ENCODE data around the gene NMRK2. TPM values are rescaled to one million over a fixed set of nuclear protein-coding genes. Genes with fewer than 3 reads are reported as not detected.

Gene NMRK2
- total RNA-seq, 4 donors from 2014 or later = 0.67 TPM; not detected in 3

DNA sequence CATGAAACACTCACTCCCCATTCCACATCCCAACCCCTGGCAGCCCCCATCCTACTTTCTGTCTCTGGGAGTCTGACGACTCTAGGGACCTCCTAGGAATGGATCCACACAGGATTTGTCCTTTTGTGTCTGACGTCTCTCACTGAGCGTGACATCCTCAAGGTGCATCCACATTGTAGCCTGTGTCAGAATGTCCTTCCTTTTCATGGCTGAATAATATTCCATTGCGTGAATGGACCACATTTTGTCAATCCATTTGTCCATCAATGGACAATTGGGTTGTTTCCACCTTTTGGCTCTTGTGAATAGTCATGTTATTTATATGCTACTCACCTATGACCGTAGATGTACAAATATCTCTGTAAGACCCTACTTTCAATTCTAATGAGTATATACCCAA is 16.8 kb upstream of the NMRK2 start:
- intact Hi-C loops (cut with DNase I; ENCODE audit: low total_unique reads) = no loop called here
- no peak for TF ChIP-seq POLR2A (IDR thresholded peaks at IDR 0.05)
- TF ChIP-seq, protein P1, sequence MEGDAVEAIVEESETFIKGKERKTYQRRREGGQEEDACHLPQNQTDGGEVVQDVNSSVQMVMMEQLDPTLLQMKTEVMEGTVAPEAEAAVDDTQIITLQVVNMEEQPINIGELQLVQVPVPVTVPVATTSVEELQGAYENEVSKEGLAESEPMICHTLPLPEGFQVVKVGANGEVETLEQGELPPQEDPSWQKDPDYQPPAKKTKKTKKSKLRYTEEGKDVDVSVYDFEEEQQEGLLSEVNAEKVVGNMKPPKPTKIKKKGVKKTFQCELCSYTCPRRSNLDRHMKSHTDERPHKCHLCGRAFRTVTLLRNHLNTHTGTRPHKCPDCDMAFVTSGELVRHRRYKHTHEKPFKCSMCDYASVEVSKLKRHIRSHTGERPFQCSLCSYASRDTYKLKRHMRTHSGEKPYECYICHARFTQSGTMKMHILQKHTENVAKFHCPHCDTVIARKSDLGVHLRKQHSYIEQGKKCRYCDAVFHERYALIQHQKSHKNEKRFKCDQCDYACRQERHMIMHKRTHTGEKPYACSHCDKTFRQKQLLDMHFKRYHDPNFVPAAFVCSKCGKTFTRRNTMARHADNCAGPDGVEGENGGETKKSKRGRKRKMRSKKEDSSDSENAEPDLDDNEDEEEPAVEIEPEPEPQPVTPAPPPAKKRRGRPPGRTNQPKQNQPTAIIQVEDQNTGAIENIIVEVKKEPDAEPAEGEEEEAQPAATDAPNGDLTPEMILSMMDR (IDR thresholded peaks at IDR 0.05) = no peak

DNA sequence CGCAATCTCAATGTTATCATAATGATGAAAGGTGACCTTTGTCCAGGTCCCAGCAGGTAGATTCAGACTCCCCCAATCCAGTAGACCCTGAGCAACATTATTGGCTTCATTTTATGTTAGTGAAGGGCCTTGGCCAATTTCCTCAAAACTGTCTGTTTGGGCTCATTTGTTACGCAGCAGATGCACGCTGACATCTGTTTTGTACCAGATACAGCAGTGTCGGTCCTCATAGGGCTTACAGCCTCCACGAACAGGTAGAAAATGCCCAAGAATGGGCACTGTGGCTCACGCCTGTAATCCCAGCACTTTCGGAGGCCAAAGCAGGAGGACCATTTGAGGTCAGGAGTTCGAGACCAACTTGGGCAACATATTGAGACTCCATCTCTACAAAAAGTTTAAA is 13.1 kb upstream of the NMRK2 start:
- Histone ChIP-seq H3K27me3 (no peaks in the 10 kb centered on the region), H3K4me3 (no peak overlapping the region), H3K9me3 (no peaks in the 10 kb centered on the region), H3K36me3 (no peaks in the 10 kb centered on the region), H3K4me1 (no peaks in the 10 kb centered on the region), H3K27ac (no peak overlapping the region)
- intact Hi-C loops (cut with DNase I; ENCODE audit: low total_unique reads) = no loop called here
- no peak for DNase-seq
- TF ChIP-seq, protein P1 (IDR thresholded peaks at IDR 0.05) = no peak
- TF ChIP-seq POLR2A (IDR thresholded peaks at IDR 0.05) = no peak

More for the DNA sequence above, 16.8 kb upstream of the NMRK2 start:
- Histone ChIP-seq H3K4me1 (no peaks in the 10 kb centered on the region), H3K9me3 (no peaks in the 10 kb centered on the region), H3K27me3 (no peaks in the 10 kb centered on the region), H3K27ac (no peak overlapping the region), H3K4me3 (no peak overlapping the region), H3K36me3 (no peaks in the 10 kb centered on the region)
- DNase-seq = no peak

DNA sequence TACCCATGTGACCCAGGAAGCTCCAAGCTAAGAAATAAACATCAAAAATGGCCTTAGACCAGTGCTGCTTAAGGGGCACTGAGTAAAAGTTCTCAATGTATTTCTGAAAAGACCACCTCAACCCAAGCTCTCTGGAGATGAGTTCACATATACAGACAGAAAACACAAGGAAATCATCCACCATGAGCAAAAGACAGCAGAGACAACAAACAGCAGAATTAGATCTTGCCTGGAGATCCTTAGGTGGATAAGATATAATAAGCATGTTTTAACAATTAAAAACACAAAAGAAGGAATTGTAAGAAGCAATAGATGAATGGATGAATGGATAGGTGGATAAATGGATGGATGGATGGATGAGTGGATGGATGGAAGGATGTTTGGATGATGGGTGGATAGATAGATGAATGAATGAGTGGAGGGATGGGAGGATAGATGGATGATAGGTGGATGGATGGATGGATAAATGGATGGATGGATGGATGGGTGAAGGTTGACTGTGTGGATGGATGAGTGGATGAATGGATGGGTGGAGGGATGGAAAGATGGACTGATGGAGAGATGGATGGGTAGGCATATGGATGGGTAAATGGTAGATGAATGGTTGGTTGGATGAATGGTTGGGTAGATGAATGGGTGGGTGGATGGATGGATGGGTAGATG is 9.6 kb upstream of the NMRK2 start:
- no peak overlapping the region for H3K27ac ChIP-seq
- no peaks in the 10 kb centered on the region for H3K9me3 ChIP-seq
- no peak overlapping the region for H3K4me3 ChIP-seq
- TF ChIP-seq POLR2A (IDR thresholded peaks at IDR 0.05) = no peak
- TF ChIP-seq, protein P1 (IDR thresholded peaks at IDR 0.05) = no peak
- intact Hi-C loops (cut with DNase I; ENCODE audit: low total_unique reads) = no loop called here
- H3K4me1 ChIP-seq = no peaks in the 10 kb centered on the region
- DNase-seq = no peak
- no peaks in the 10 kb centered on the region for H3K27me3 ChIP-seq
- H3K36me3 ChIP-seq = no peaks in the 10 kb centered on the region

DNA sequence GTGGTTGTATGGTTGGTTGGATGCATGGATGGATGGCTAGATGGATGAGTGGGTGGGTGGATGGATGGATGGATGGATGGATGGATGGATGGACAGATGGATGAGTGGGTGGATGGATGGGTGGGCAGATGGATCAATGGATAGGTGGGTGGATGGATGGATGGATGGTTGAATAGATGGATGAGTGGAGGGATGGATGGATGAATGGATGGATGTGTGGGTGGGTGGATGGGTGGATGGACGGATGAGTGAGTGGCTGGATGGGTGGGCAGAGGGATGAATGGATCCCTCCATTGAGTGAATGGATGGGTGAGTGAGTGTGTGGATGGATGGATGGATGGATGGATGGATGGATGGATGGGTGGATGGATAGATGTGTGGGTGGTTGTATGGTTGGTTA is 9.0 kb upstream of the NMRK2 start:
- TF ChIP-seq, protein P1 (IDR thresholded peaks at IDR 0.05) = no peak
- no peak for TF ChIP-seq POLR2A (IDR thresholded peaks at IDR 0.05)
- H3K9me3 ChIP-seq = no peaks in the 10 kb centered on the region
- H3K4me3 ChIP-seq = no peak overlapping the region
- H3K27ac ChIP-seq = no peak overlapping the region
- no peaks in the 10 kb centered on the region for H3K36me3 ChIP-seq
- H3K27me3 ChIP-seq = no peaks in the 10 kb centered on the region
- intact Hi-C loops (cut with DNase I; ENCODE audit: low total_unique reads) = no loop called here
- DNase-seq = no peak
- H3K4me1 ChIP-seq = no peaks in the 10 kb centered on the region

DNA sequence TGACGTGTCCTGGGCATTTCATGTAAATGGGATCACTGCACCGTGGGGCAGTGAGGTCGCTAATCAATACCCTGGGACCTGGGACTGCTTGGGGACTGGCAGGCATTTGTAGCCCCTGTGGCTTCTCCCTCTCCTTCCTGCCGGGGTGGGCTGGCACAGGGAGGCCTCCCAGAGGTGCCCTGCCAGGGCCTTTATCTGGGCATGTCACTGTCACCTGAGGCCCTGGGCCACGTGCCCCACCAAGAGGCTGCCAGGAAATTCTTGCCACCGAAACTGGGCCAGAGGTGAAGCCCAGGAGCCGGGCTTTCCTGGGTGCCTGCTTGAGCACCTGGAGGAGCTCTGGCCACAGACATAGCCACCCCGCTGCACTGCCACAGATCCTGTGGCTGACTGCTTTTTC is 1.8 kb upstream of the NMRK2 start:
- Histone ChIP-seq H3K9me3 (no peaks in the 10 kb centered on the region), H3K36me3 (no peaks in the 10 kb centered on the region), H3K27me3 (peaks cover 0 to 4% of the 10 kb centered on the region in 2 donors), H3K27ac (no peak overlapping the region), H3K4me3 (no peak overlapping the region), H3K4me1 (no peaks in the 10 kb centered on the region)
- TF ChIP-seq, protein P1 (IDR thresholded peaks at IDR 0.05) = no peak
- TF ChIP-seq POLR2A (IDR thresholded peaks at IDR 0.05) = no peak
- intact Hi-C loops (cut with DNase I; ENCODE audit: low total_unique reads) = no loop called here
- no peak for DNase-seq

Data from uterus (tissue), 4 donors.